Endothelial cell of umbilical vein (primary cell): ENCODE results near the gene ZFP1.
"Not testable (repeated sequence)": the region's sequence is repeated elsewhere in the genome, so short reads cannot be mapped to it uniquely, and the experiment has no call there.

ENCODE experiments used
- EZH2 ChIP-seq: IDR thresholded peaks from 2 replicates; pipeline ENCODE4 v1.6.1; 2012; ENCODE audit warnings: borderline replicate concordance, low read depth, mild to moderate bottlenecking, moderate library complexity, low read length, inconsistent platforms; ENCODE audit not compliant: severe bottlenecking
- JUN ChIP-seq: IDR thresholded peaks from 2 replicates; pipeline ENCODE4 v1.6.1; 2011; ENCODE audit warnings: borderline replicate concordance, low read depth; ENCODE audit not compliant: insufficient read length, insufficient read depth
- MAX ChIP-seq: IDR thresholded peaks from 2 replicates; pipeline ENCODE4 v1.6.1; 2011; ENCODE audit not compliant: insufficient read depth, insufficient read length
- MYC ChIP-seq: IDR thresholded peaks from one replicate; pipeline ENCODE4 v1.6.1; 2011; ENCODE audit warnings: mild to moderate bottlenecking, low read depth, low read length
- POLR2A ChIP-seq: IDR thresholded peaks from 2 replicates; pipeline ENCODE4 v1.6.1; 2012; ENCODE audit warnings: low read depth, mild to moderate bottlenecking, control low read depth, low read length
- POLR2AphosphoS5 ChIP-seq: IDR thresholded peaks from 2 replicates; pipeline ENCODE4 v1.6.1; 2012; ENCODE audit warnings: low read depth, mild to moderate bottlenecking, control low read depth, low read length, moderate library complexity; ENCODE audit not compliant: insufficient read depth
- TF ChIP-seq, protein P1 (sequence below), 2 donors: IDR thresholded peaks; 1 replicate in 1 of 2; 2 replicates in 1 of 2; pipeline ENCODE4 v1.5.1; 2011; ENCODE audit warnings: low read length in 2 of 2, mild to moderate bottlenecking in 2 of 2, moderate library complexity in 2 of 2, control low read depth in 1 of 2, inconsistent platforms in 1 of 2, low read depth in 1 of 2; ENCODE audit not compliant: insufficient read depth in 1 of 2; ENCODE audit errors: extremely low read depth in 1 of 2

- TF ChIP-seq, protein P1, sequence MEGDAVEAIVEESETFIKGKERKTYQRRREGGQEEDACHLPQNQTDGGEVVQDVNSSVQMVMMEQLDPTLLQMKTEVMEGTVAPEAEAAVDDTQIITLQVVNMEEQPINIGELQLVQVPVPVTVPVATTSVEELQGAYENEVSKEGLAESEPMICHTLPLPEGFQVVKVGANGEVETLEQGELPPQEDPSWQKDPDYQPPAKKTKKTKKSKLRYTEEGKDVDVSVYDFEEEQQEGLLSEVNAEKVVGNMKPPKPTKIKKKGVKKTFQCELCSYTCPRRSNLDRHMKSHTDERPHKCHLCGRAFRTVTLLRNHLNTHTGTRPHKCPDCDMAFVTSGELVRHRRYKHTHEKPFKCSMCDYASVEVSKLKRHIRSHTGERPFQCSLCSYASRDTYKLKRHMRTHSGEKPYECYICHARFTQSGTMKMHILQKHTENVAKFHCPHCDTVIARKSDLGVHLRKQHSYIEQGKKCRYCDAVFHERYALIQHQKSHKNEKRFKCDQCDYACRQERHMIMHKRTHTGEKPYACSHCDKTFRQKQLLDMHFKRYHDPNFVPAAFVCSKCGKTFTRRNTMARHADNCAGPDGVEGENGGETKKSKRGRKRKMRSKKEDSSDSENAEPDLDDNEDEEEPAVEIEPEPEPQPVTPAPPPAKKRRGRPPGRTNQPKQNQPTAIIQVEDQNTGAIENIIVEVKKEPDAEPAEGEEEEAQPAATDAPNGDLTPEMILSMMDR (IDR thresholded peaks at IDR 0.05; ENCODE audit: extremely low read depth in 1 of 2, insufficient read depth in 1 of 2, low read depth in 1 of 2, low read length in 2 of 2), result not testable (repeated sequence)
- TF ChIP-seq EZH2, POLR2A, MAX, MYC, POLR2AphosphoS5, JUN: not testable (repeated sequence)
Observed at GRCh38 chr16:75204905-75205304, 56.6 kb downstream of the ZFP1 start.
